CD4-positive, CD25-positive, alpha-beta regulatory T cell (primary cell): Measurements from ENCODE around the gene RNF220. TPM values are rescaled to one million over a fixed set of nuclear protein-coding genes. Genes with fewer than 3 reads are reported as not detected.
A peak's percentile ranks its signal among the peaks of the same experiment; 100 is the strongest.

Source experiments
- ATAC-seq, 2 donors: fragments of 150-1000 bp; cut with Tn5 transposase; one replicate each; pipeline ENCODE4 v1.10.0; 2021; ENCODE audit warnings: low read depth in 2 of 2, moderate number of reproducible peaks in 2 of 2, moderate library complexity in 1 of 2
- DNase-seq, 3 donors: peaks; one replicate each; pipeline versions ENCODE4 v3.0.0 to v3.0.0-alpha.2; 2012 to 2022; ENCODE audit warnings: mixed read lengths in 1 of 3
- H3K27ac ChIP-seq: one replicate; pipeline ENCODE4 v1.7.0; 2013; ENCODE audit warnings: mild to moderate bottlenecking, low read length; ENCODE audit not compliant: insufficient read depth, poor library complexity, severe bottlenecking
- H3K27me3 ChIP-seq: one replicate; pipeline ENCODE4 v1.7.0; 2013; ENCODE audit warnings: low read length; ENCODE audit not compliant: control insufficient read depth, insufficient read depth
- H3K36me3 ChIP-seq: one replicate; pipeline ENCODE4 v1.7.0; 2013; ENCODE audit warnings: mild to moderate bottlenecking, low read length, moderate library complexity; ENCODE audit not compliant: control insufficient read depth, insufficient read depth
- H3K4me1 ChIP-seq: 2 replicates; pipeline ENCODE4 v1.7.0; 2013; ENCODE audit warnings: mild to moderate bottlenecking, low read length; ENCODE audit not compliant: insufficient read depth, control insufficient read depth, poor library complexity, severe bottlenecking
- H3K4me3 ChIP-seq: one replicate; pipeline ENCODE4 v1.7.0; 2013; ENCODE audit warnings: low read depth, mild to moderate bottlenecking, low read length, moderate library complexity
- H3K9me3 ChIP-seq, 2 experiments: 1 replicate in 1 of 2; 2 replicates in 1 of 2; pipeline ENCODE4 v1.7.0; 2013; ENCODE audit warnings: low read length in 2 of 2, mild to moderate bottlenecking in 1 of 2, moderate library complexity in 1 of 2; ENCODE audit not compliant: control insufficient read depth in 2 of 2
- H3K27ac Mint-ChIP-seq, 3 donors: one replicate each; pipeline ENCODE4 v1.8.0; 2020 to 2022; ENCODE audit warnings: mild to moderate bottlenecking in 3 of 3, mixed read lengths in 3 of 3, moderate library complexity in 2 of 3
- H3K27me3 Mint-ChIP-seq: one replicate; pipeline ENCODE4 v1.8.0; 2022; ENCODE audit warnings: mild to moderate bottlenecking, mixed read lengths
- H3K36me3 Mint-ChIP-seq: one replicate; pipeline ENCODE4 v1.8.0; 2020; ENCODE audit warnings: mixed read lengths
- H3K4me1 Mint-ChIP-seq, 4 donors: one replicate each; pipeline ENCODE4 v1.8.0; 2020 to 2022; ENCODE audit warnings: mixed read lengths in 4 of 4, mild to moderate bottlenecking in 1 of 4
- H3K4me3 Mint-ChIP-seq, 4 donors: one replicate each; pipeline ENCODE4 v1.8.0; 2020 to 2022; ENCODE audit warnings: mild to moderate bottlenecking in 4 of 4, mixed read lengths in 4 of 4, moderate library complexity in 3 of 4
- H3K9me3 Mint-ChIP-seq, 7 donors: one replicate each; pipeline ENCODE4 v1.8.0; 2020 to 2022; ENCODE audit warnings: mixed read lengths in 7 of 7, mild to moderate bottlenecking in 3 of 7, moderate library complexity in 2 of 7
- polyA plus RNA-seq, 4 donors: library from polyadenylated mRNA; unstranded; fragments of 300-500 nt; fragmentation: Illumina TruSeq; gene quantifications; one replicate each; pipeline ENCODE4 v1.2.3, GENCODE V29; 2021
- total RNA-seq: library from RNA; stranded (reverse); gene quantifications from one replicate; pipeline ENCODE4 v1.2.3, GENCODE V29; 2022

RNF220 gene
- total and polyA plus RNA-seq, 5 donors from 2014 or later = 73.2 to 94.8 (median 83.1) TPM

DNA sequence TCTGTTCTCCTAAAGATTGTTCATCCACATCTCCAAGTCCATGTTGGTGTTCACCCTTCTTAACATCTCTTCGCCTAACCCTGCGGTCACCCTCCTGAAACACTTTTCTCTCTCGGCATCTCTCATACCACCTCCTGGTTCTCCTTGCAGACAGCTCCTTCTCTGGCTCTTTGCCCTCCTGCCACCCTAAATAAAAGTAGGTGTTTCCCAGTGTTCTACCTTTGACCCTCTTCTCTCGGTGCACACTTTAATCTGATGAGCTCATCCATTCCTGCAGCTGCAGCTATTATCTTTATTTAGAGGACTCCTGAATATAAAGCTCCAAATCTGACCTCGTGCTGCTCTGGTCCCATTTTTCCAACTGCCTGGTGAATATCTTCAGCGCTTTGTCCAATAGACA is 142.3 kb downstream of the RNF220 start:
- Histone ChIP-seq H3K4me1 (no peaks in the 10 kb centered on the region), H3K27me3 (peaks cover 2% of the 10 kb centered on the region), H3K27ac (no peak overlapping the region), H3K36me3 (no peaks in the 10 kb centered on the region), H3K4me3 (no peak overlapping the region), H3K9me3 (no peaks in the 10 kb centered on the region)
- Mint-ChIP-seq H3K4me1 (no peaks in the 10 kb centered on the region), H3K9me3 (peaks cover 0 to 2% (median 0%) of the 10 kb centered on the region in 7 donors), H3K27me3 (peaks cover under 1% of the 10 kb centered on the region), H3K4me3 (no peak overlapping the region), H3K27ac (no peak overlapping the region), H3K36me3 (no peaks in the 10 kb centered on the region)
- no peak for ATAC-seq
- DNase-seq = no peak

- H3K36me3 ChIP-seq = no peaks in the 10 kb centered on the region
- peaks cover 2% of the 10 kb centered on the region for H3K27me3 ChIP-seq
- H3K4me3 Mint-ChIP-seq = no peak overlapping the region
- H3K27ac Mint-ChIP-seq = no peak overlapping the region
- no peak for ATAC-seq
- no peak for DNase-seq
- no peak overlapping the region for H3K4me3 ChIP-seq
- H3K36me3 Mint-ChIP-seq = no peaks in the 10 kb centered on the region
- H3K4me1 Mint-ChIP-seq = no peaks in the 10 kb centered on the region
- peaks cover 0 to 2% (median 0%) of the 10 kb centered on the region in 7 donors for H3K9me3 Mint-ChIP-seq
- H3K9me3 ChIP-seq = no peaks in the 10 kb centered on the region
- H3K27me3 Mint-ChIP-seq = no peaks in the 10 kb centered on the region
- no peak overlapping the region for H3K27ac ChIP-seq
- no peaks in the 10 kb centered on the region for H3K4me1 ChIP-seq
These were observed 142.8 kb downstream of the RNF220 start for GRCh38 chr1:44547837-44548236.

GRCh38 chr1:44549510-44549909 is 144.5 kb downstream of the RNF220 start:
- H3K27ac ChIP-seq = no peak overlapping the region
- no peak overlapping the region for H3K4me3 ChIP-seq
- no peak for ATAC-seq
- DNase-seq = no peak
- H3K36me3 ChIP-seq = no peaks in the 10 kb centered on the region
- no peaks in the 10 kb centered on the region for H3K9me3 ChIP-seq
- no peaks in the 10 kb centered on the region for H3K9me3 Mint-ChIP-seq
- H3K36me3 Mint-ChIP-seq = no peaks in the 10 kb centered on the region
- H3K27me3 ChIP-seq = peaks cover 2% of the 10 kb centered on the region
- no peaks in the 10 kb centered on the region for H3K27me3 Mint-ChIP-seq
- no peaks in the 10 kb centered on the region for H3K4me1 Mint-ChIP-seq
- H3K27ac Mint-ChIP-seq = no peak overlapping the region
- H3K4me1 ChIP-seq = no peaks in the 10 kb centered on the region
- H3K4me3 Mint-ChIP-seq = no peak overlapping the region

GRCh38 chr1:44553127-44553758 is 148.2 kb downstream of the RNF220 start:
- Mint-ChIP-seq H3K4me1 (no peaks in the 10 kb centered on the region), H3K27ac (peak overlapping the region in 1 of 3 donors; percentile 12), H3K4me3 (no peak overlapping the region), H3K36me3 (no peaks in the 10 kb centered on the region), H3K9me3 (peaks cover 0 to 2% (median 0%) of the 10 kb centered on the region in 7 donors), H3K27me3 (no peaks in the 10 kb centered on the region)
- Histone ChIP-seq H3K4me3 (no peak overlapping the region), H3K27me3 (no peaks in the 10 kb centered on the region), H3K36me3 (no peaks in the 10 kb centered on the region), H3K27ac (no peak overlapping the region), H3K4me1 (no peaks in the 10 kb centered on the region), H3K9me3 (no peaks in the 10 kb centered on the region)
- ATAC-seq (no peak), DNase-seq (no peak)

DNA sequence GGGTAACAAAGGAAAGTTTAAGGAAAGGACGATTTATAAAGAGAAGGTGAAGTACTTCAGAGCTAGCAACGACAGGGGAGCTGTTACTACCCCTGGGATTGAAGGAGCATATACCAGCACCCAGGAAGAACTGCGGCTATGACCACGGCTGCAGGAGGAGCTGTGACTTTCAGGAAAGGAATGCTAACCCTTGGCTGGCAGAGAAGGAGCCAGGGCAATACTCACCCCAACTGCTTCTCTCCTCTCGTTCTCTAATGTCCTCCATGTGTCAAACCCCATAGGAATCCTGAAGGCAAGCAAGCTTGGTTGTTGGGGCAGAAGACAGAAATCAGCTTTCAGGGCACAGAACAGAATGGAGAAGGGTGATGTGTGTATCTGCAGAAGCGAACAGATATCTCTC is 148.7 kb downstream of the RNF220 start:
- Mint-ChIP-seq H3K9me3 (peaks cover 0 to 2% (median 0%) of the 10 kb centered on the region in 7 donors), H3K4me1 (no peaks in the 10 kb centered on the region), H3K27me3 (no peaks in the 10 kb centered on the region), H3K4me3 (no peak overlapping the region), H3K36me3 (no peaks in the 10 kb centered on the region), H3K27ac (no peak overlapping the region)
- ATAC-seq = no peak
- Histone ChIP-seq H3K27me3 (no peaks in the 10 kb centered on the region), H3K4me3 (no peak overlapping the region), H3K9me3 (no peaks in the 10 kb centered on the region), H3K4me1 (no peaks in the 10 kb centered on the region), H3K27ac (no peak overlapping the region), H3K36me3 (no peaks in the 10 kb centered on the region)
- DNase-seq = no peak

DNA sequence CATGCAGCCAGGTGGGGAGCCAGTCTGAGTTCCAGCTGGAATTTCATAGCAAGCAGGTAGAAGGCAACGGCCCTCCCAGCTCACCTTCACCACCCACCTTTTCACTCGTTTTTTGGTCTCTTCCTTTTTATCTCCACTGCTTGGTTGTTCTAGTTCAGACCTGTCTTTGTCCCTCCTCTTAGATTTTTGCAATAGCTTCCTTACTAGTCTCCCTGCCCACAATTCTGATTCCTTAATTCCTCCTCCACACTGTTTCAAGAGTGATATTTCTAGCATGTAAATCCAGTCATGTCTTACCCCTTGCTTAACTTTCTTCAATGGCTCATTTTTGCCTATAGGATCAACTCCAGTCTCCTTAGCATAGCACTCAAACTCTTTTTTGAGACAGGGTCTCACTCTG is 149.7 kb downstream of the RNF220 start:
- Mint-ChIP-seq H3K4me3 (no peak overlapping the region), H3K36me3 (no peaks in the 10 kb centered on the region), H3K9me3 (peaks cover 0 to 2% (median 0%) of the 10 kb centered on the region in 7 donors), H3K4me1 (no peaks in the 10 kb centered on the region), H3K27me3 (no peaks in the 10 kb centered on the region), H3K27ac (no peak overlapping the region)
- no peaks in the 10 kb centered on the region for H3K4me1 ChIP-seq
- no peak overlapping the region for H3K27ac ChIP-seq
- no peak for DNase-seq
- H3K27me3 ChIP-seq = no peaks in the 10 kb centered on the region
- H3K4me3 ChIP-seq = no peak overlapping the region
- no peaks in the 10 kb centered on the region for H3K9me3 ChIP-seq
- H3K36me3 ChIP-seq = no peaks in the 10 kb centered on the region
- ATAC-seq = no peak

DNA sequence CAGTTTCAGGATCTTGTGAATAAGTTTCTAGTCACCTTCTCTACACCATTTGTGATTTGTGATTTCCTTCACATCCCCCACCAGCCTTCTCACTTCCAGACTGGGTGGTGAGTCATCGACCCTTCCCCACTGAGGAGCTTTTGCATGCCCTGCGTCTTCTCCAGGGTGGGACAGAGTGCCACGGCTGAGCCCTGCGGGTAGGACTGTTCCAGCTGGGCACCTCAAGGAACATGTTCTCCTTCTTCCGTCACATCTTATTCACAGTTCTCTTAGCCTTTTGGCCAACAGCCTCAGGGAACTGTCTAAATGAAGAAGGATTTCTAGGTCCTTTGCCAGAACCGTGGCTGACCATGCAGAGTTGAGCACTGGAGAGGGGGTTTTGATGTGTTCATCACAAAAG is 152.7 kb downstream of the RNF220 start:
- H3K4me3 Mint-ChIP-seq = no peak overlapping the region
- no peaks in the 10 kb centered on the region for H3K27me3 ChIP-seq
- H3K27ac ChIP-seq = no peak overlapping the region
- peaks cover 0 to 2% (median 0%) of the 10 kb centered on the region in 7 donors for H3K9me3 Mint-ChIP-seq
- H3K27ac Mint-ChIP-seq = no peak overlapping the region
- H3K4me1 ChIP-seq = no peaks in the 10 kb centered on the region
- ATAC-seq = no peak
- no peak for DNase-seq
- H3K36me3 ChIP-seq = no peaks in the 10 kb centered on the region
- no peaks in the 10 kb centered on the region for H3K9me3 ChIP-seq
- H3K36me3 Mint-ChIP-seq = no peaks in the 10 kb centered on the region
- no peaks in the 10 kb centered on the region for H3K27me3 Mint-ChIP-seq
- no peak overlapping the region for H3K4me3 ChIP-seq
- peaks cover 0 to 3% (median 0%) of the 10 kb centered on the region in 4 donors for H3K4me1 Mint-ChIP-seq

DNA sequence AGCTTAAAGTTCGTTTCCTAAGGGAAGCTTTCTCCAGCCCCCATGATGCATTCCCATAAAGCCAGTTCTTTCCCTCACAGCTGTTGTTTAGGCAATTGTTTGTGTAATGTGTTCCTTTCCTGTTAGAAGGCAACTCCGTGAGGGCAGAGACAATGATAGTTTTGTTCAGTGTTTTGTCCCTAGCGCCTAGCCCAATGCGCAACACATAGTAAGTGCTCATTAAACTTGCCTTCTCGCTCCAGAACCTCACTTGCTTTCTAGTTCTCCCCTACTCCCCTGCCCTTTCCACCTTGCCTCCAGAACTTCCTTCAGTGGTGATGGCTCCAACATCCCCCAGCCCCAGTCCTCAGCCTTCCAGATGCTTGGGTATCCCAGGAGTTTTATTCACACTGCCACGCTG is 153.8 kb downstream of the RNF220 start:
- Histone ChIP-seq H3K36me3 (no peaks in the 10 kb centered on the region), H3K4me3 (no peak overlapping the region), H3K27me3 (no peaks in the 10 kb centered on the region), H3K9me3 (no peaks in the 10 kb centered on the region), H3K27ac (no peak overlapping the region), H3K4me1 (no peaks in the 10 kb centered on the region)
- Mint-ChIP-seq H3K9me3 (peaks cover 0 to 2% (median 0%) of the 10 kb centered on the region in 7 donors), H3K4me3 (no peak overlapping the region), H3K4me1 (peaks cover 0 to 3% (median 0%) of the 10 kb centered on the region in 4 donors), H3K27me3 (no peaks in the 10 kb centered on the region), H3K27ac (no peak overlapping the region), H3K36me3 (no peaks in the 10 kb centered on the region)
- DNase-seq (no peak), ATAC-seq (no peak)
